HPDE6-E6E7 (cell line): ENCODE data around the gene DTX3.
"Not testable (repeated sequence)": the region's sequence is repeated elsewhere in the genome, so short reads cannot be mapped to it uniquely, and the experiment has no call there.

Source experiments
- DNase-seq: peaks from one replicate; pipeline ENCODE4 v3.0.0; 2011; ENCODE audit warnings: missing footprints; ENCODE audit errors: extremely low spot score

Gene DTX3

DNA sequence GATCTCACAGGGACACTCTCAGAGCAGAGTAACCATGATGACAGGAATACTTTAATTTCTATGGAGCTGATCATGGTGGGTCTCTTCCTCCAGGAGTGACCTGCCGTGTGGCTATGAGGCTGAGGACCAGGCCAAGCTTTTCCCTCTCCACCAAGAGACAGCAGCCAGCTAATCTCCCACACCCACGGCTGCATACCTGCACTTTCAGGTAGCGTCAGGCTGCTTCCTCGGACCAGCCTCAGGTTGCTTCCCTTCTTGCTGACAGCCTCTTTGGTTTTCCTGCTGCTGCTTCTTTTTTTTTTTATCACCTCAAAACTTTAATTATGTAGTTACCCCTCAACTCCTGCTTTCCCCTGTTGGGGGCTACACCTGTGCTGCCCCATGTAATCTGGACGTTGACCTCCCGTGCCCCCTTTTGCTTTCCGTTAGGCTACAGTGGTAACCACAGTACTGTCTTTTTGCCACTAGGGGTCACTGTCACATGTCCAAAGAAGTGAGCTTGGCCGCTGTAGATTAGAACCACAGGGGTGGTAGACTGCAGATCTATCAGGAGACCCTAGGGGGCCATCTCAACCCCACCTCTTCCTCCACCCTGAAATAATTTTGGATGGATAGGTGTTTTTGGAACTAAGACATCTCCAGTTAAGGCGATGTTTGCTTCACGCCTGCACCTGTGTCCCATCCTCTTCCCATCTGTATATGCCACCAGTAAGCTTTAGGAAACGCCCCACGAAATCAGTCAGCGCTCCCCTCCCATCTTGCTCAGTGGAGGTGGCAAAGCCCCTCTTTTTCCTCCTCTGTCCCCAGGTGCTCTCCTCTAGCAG is 21.4 kb upstream of the DTX3 start:
- DNase-seq = peak; percentile 81

- DNase-seq = no peak
Observed at GRCh38 chr12:57584050-57584449, 20.6 kb upstream of the DTX3 start.

DNA sequence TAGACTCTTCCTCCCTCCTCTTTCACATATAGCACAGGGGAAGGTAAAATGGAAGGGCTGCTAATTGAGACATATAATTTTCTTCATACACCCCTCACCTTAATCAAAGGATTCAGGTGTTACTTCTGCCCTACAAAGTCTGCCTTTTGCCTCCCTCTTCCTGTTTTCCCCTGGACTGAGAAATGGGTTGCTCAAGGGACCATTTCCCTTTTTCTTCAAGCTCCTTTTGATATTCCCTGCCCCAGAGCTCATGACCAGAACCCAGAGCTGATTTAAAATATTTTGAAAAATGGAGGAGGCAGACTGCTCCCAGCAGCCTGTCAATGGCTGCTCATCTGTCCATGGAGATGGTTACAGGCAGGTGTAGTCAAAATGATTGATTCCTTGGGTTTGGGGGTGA is 19.9 kb upstream of the DTX3 start:
- no peak for DNase-seq

- no peak for DNase-seq
Observed at GRCh38 chr12:57585156-57585555, 19.5 kb upstream of the DTX3 start.

GRCh38 chr12:57586128-57586527 is 18.5 kb upstream of the DTX3 start:
- DNase-seq = no peak

DNA sequence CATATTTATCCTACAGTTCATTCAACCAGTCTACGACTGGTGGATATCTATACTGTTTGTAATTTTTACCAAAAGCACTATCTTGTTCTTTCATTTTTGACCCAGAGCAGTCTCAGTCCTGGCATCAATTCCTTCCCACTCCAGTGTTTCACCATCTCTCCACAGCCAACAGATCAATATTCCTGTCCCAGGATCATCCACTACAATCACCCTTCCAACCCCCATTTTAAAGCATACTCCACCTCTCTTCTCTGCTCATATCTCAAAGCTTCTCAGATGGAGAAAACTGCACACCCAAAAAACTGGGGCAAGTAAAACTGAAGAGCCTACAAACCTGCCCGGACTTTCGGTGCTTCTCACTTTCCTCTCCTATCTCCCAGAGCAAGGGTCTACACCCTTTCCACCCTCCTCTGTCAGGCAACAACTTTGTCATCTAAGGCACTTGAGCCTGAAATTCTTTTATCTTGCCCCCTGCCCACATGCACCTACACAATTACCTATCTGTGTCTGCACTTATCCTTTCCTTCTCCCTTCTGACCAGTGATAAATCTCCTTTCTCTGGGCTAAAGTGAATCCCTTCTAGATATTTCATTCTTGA is 17.7 kb upstream of the DTX3 start:
- DNase-seq = no peak

GRCh38 chr12:57588951-57589610 is 15.5 kb upstream of the DTX3 start:
- DNase-seq = not testable (repeated sequence)

GRCh38 chr12:57590479-57590863 is 14.2 kb upstream of the DTX3 start:
- no peak for DNase-seq

DNA sequence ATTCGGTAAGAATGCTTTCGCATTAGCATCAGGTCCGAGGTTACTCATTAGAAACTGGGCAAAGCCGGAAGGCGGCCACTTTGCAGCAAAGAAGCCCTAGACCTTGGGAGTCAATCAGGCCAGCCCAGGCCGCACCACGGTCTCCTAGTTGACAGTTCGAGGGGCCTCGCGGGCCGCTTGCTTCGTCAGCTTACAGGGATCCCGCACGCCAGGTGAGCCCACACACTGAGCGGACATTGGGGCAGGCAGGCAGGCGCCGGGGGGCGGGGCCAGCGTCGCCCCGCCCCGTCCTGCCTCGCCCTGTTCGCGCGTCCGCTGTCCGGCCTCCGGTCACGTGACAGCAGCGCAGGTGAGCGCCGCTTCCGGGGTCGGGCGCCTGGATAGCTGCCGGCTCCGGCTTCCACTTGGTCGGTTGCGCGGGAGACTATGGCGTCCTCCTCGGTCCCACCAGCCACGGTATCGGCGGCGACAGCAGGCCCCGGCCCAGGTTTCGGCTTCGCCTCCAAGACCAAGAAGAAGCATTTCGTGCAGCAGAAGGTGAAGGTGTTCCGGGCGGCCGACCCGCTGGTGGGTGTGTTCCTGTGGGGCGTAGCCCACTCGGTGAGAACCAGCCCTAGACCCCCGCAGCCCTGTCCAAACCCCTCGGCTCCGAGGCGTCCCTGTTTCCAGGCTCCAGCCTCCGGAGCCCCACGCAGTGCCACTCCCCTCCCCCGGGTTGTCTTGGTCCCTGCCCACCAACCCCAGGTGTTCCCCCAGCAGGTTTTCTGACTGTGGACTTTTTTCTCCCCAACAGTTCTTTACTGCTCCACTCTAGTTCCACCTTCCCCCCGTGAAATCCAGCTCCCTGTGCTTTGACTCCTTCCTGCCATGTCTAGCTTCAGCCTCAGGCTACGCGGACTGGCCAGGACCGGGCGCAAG is 13.5 kb upstream of the DTX3 start, which contains the start of gene PIP4K2C:
Gene PIP4K2C, plus strand, starts transcription at position 329 of the 918 bp plus-strand sequence. Its CDS starts 98 bp downstream, at position 427.
- DNase-seq = peak; percentile 92

DNA sequence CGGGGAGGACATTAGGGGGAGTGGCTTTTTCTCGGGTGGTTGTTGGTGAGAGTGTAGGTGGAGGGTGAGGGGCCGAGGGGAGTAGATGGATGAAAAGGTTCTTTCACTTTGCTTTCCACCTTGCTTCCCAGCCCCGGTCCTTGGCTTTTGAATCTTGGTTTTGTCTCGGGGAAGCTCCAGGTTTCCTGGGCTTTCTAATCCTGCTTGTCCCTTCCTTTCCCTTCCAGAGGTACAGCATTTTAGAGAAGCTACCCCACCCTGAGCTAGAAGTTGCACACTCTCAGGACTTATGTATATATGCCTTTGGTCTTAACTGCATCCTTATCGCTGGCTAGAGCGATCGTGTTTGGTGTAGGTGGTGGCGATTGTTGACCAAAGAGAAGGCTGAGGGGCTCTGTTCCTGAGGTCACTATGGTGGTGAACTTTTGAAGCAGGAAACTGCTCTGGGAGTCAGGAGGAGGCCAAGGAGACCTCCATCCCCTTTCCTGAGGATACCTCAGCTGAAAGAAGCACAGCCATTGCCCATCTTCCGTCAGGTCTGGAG is 12.8 kb upstream of the DTX3 start:
- DNase-seq = no peak

DNA sequence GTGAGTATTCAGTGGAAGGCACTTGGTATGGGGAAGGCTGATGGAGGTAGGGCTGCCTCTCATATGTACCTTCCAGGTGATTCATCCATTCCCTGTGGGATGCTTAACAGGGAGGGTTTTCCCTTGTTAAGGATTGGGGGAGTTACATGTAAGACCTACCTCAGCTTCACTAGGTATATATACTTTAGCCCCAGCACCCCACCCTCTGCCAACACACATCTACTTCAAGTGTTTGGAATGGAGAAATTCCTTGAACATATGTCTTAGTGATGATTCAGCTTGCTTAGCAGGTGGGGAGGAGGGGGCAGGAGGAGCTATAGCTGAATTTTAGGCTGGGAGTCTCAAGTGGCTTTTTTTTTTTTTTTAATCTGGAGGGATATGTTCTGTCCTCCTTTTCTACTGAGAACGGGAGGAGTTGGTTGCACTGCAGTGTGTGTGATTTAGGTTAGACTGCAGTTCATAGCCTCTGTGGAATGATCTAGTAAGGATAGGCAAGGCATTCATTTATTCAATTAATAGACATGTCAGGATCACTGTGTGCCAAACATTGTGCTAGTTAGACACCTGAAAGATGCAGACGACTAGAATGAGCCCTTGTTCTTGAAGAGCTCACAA is 12.0 kb upstream of the DTX3 start:
- no peak for DNase-seq

DNA sequence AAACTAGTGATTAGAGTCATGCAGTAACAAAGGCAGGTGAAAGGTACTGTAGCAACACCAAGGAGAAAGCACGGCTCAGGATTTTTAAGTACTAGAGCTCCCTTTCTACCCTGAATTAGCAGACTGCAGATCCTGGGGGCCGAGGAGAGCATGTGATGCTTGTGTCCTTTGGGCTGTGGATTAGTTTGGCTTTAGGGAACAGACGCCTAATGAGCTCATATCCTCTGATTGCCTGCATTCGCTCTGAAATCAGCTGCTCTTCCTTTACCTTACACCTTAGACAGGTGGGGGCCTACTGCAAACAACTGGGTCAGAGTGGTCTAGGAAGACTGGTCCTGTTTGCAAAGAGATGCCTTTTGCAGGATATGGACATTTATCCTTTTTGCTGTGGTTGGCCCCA is 11.4 kb upstream of the DTX3 start:
- DNase-seq = no peak

GRCh38 chr12:57600395-57600794 is 4.2 kb upstream of the DTX3 start:
- no peak for DNase-seq

DNA sequence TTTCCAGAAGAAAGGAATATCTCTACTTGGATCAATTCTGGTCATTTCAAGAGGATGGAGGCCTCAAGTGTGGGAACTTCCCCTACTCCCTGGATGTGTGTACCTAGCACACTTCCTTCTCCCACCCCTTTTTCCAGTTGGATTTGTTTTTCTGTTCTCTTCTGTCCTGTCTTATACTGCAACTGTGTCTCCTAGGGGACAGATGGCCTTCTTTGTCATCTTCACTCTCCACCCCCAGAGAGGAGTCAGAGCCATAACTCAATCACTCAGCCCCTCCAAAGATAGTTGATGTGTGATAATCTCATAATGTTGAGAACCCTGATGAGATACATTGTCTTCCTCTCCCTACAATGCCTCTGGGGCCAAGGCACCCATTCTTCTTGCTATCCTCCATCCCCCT is 2.1 kb upstream of the DTX3 start:
- no peak for DNase-seq

DNA sequence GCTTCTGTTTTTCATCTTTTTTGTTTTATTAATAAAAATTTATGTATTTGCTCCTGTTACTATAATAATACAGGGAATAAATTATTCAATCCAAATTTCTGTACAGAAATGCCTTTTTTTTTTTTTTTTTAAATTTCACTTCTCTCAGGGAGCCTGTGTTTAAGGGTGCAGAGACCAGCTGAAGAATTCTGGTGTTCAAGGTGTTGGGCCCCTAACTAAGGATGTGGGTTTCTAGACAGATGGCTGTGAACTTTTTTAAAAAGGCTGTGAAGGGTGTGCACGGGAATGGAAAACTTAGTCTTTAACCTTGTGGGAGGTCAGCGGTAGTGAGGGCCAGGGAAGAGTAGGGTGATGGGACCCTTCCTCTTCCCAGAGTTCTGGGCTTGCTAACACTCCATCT is 1.3 kb upstream of the DTX3 start:
- DNase-seq = no peak

- no peak for DNase-seq
Observed at GRCh38 chr12:57603815-57604453, 690 bp upstream of the DTX3 start.

DNA sequence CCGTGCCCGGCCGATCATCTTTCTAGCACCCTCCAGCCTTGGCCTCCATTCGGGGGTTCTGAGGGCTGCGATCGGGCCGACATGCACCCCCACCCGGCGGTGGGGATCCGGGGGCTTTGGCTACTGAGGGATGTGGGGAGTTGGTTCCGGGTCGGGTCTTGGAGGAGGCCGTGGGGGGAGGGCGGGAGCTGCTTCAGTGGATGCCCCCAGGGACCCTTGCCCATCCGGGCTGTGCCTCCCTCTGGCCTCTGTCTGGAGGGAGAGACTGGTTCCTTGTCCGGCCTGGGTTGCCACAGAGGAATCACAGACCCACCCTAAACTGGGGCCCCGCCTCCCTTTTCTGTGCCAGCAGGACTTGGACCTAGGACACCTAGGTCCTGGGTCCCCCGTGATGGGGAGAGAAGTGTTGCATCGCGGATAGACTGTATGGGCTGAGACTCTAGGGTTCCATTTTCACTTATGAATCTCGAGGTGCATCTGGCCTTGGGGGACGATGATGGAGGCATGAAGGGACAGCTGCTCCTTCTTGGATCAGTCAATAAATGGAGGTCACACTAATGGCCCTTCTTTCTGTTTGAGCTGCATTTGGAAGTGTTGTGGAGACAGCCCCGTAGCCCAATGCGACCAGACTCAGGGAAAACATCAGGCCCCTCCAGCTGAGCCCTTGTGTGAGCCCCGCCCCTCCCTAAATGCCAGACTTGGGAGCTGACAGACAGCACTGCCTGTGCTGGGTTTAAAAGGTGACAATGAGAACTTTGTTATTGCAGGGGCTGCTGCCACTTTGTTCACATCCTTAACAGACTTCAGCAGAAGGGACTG is 577 bp downstream of the DTX3 start:
- DNase-seq = no peak

- no peak for DNase-seq
Observed at GRCh38 chr12:57605811-57606311, 1.2 kb downstream of the DTX3 start.

DNA sequence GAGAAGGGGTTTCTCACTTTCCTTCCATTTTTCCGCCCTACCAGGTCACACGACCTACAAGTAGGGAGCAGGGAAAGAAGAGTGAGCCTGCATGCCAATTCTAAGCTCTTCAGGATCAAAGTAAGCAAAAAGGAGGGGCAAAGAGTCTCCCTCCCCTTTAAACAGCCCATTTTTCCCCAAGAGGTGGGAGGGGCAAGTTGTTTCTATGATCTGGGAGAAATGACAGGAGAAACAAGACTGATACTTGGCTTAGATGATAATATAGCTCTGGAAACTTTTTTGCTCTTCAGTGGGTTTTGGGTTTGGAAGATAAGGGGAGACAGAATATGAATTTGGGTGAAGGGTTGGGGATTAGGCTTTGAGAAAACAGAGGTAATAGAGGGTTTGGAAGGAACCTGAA is 1.8 kb downstream of the DTX3 start:
- DNase-seq = no peak

GRCh38 chr12:57606821-57607220 is 2.2 kb downstream of the DTX3 start:
- no peak for DNase-seq
